Esophagus squamous epithelium (tissue), 5 donors: ENCODE data around the gene NKAIN4. TPM values are rescaled to one million over a fixed set of nuclear protein-coding genes. Genes with fewer than 3 reads are reported as not detected.
A peak's percentile ranks its signal among the peaks of the same experiment; 100 is the strongest.

ENCODE experiments used
- DNase-seq: peaks from one replicate; lab custom pipeline; 2025; lab: John Stamatoyannopoulos, UW
- H3K27ac ChIP-seq, 4 donors: fragments of 200-600 bp; sonication (generic); one replicate each; pipeline ENCODE4 v1.5.1; 2016 to 2019; ENCODE audit warnings: mild to moderate bottlenecking in 1 of 4
- H3K27me3 ChIP-seq, 4 donors: fragments of 200-600 bp; sonication (generic); 1 replicate in 3 of 4; 2 replicates in 1 of 4; pipeline versions ENCODE4 v1.5.1 to v1.6.0; 2017 to 2021; ENCODE audit warnings: antibody characterized with exemption in 1 of 4
- H3K36me3 ChIP-seq, 3 donors: fragments of 200-600 bp; sonication (generic); one replicate each; pipeline ENCODE4 v1.5.1; 2016 to 2019
- H3K4me1 ChIP-seq, 3 donors: fragments of 200-600 bp; sonication (generic); one replicate each; pipeline ENCODE4 v1.5.1; 2017 to 2019
- H3K4me3 ChIP-seq, 4 donors: fragments of 200-600 bp; sonication (generic); 1 replicate in 3 of 4; 2 replicates in 1 of 4; pipeline ENCODE4 v1.5.1; 2016 to 2019; ENCODE audit warnings: mild to moderate bottlenecking in 2 of 4, moderate library complexity in 1 of 4
- H3K9me3 ChIP-seq, 3 donors: fragments of 200-600 bp; sonication (generic); one replicate each; pipeline ENCODE4 v1.5.1; 2016 to 2019
- CTCF ChIP-seq, 6 experiments: fragments of 450-650 bp in 4 of 6; fragments of 200-600 bp in 2 of 6; sonication (generic) in 2 of 6; IDR thresholded peaks; one replicate each; pipeline ENCODE4 v1.5.1; 2016 to 2019; ENCODE audit warnings: antibody characterized with exemption in 6 of 6, mild to moderate bottlenecking in 4 of 6, moderate library complexity in 4 of 6
- POLR2A ChIP-seq, 4 donors: fragments of 450-650 bp; IDR thresholded peaks; one replicate each; pipeline ENCODE4 v1.6.1; 2017; ENCODE audit warnings: antibody characterized with exemption in 4 of 4, mild to moderate bottlenecking in 4 of 4, moderate library complexity in 3 of 4
- WGBS, 2 donors: methylation state at CpG; one replicate each; pipeline ENCODE4 v1.1.5; 2018; 5-methylcytosine and 5-hydroxymethylcytosine counted together
- intact Hi-C: fragments of 100-400 bp; cut with DNase I; formaldehyde crosslinking; loops from one replicate; pipeline ENCODE4 v1.15.0; 2022
- total RNA-seq, 4 donors: library from RNA; depleted of rRNA; stranded (reverse); fragments of >200 nt; gene quantifications; one replicate each; pipeline ENCODE4 v1.1.0, GENCODE V29; 2016
- donor health status: DM: yes; HTN: yes; CAD: no.

Gene NKAIN4
- total RNA-seq, 4 donors from 2014 or later: not detected

GRCh38 chr20:63272105-63273058 is 18.1 kb upstream of the NKAIN4 start, which contains the start of gene ARFGAP1:
ARFGAP1 (plus strand) TSS chr20:63272813; CDS start chr20:63275581, 2,768 bp downstream.
- H3K4me3 ChIP-seq: peak within 1 kb of the TSS; percentile 79 to 100 (median 90)
- peak within 1 kb of the TSS; percentile 74 to 92 (median 82) for H3K27ac ChIP-seq
- H3K27me3 ChIP-seq: peaks cover 0 to 6% (median 0%) of the 10 kb centered on the region in 4 donors
- DNase-seq: peak; percentile 30
- H3K4me1 ChIP-seq: peaks cover 18 to 40% (median 24%) of the 10 kb centered on the region in 3 donors
- TF ChIP-seq CTCF (IDR thresholded peaks at IDR 0.05) (no peak), POLR2A (IDR thresholded peaks at IDR 0.05) (peak in 3 of 4 donors; percentile 45 to 66 (median 64))
- H3K36me3 ChIP-seq: peaks cover 0 to 21% (median 13%) of the 10 kb centered on the region in 3 donors
- H3K9me3 ChIP-seq: no peaks in the 10 kb centered on the region
- WGBS, 2 donors: 1 to 2% methylated on average over 9 to 36 of the region's 97 CpGs
- intact Hi-C loops: no loop called here

- peaks cover 0 to 20% (median 0%) of the 10 kb centered on the region in 4 donors for H3K27me3 ChIP-seq
- no peaks in the 10 kb centered on the region for H3K9me3 ChIP-seq
- TF ChIP-seq CTCF (IDR thresholded peaks at IDR 0.05) (no peak), POLR2A (IDR thresholded peaks at IDR 0.05) (no peak)
- peaks cover 0 to 5% (median under 1%) of the 10 kb centered on the region in 3 donors for H3K36me3 ChIP-seq
- intact Hi-C loops: no loop called here
- DNase-seq: no peak
- WGBS, 2 donors: 83 to 90% methylated on average over 8 to 9 of the region's 9 CpGs
- no peak overlapping the region for H3K27ac ChIP-seq
- no peak overlapping the region for H3K4me3 ChIP-seq
- peaks cover 18 to 40% (median 24%) of the 10 kb centered on the region in 3 donors for H3K4me1 ChIP-seq
Measured at GRCh38 chr20:63270606-63271325, 16.5 kb upstream of the NKAIN4 start.

GRCh38 chr20:63269724-63270123 is 15.5 kb upstream of the NKAIN4 start:
- H3K27ac ChIP-seq: no peak overlapping the region
- peaks cover 18 to 34% (median 22%) of the 10 kb centered on the region in 3 donors for H3K4me1 ChIP-seq
- no peaks in the 10 kb centered on the region for H3K36me3 ChIP-seq
- H3K9me3 ChIP-seq: no peaks in the 10 kb centered on the region
- no peak overlapping the region for H3K4me3 ChIP-seq
- intact Hi-C loops: no loop called here
- no peak for DNase-seq
- TF ChIP-seq POLR2A (IDR thresholded peaks at IDR 0.05) (no peak), CTCF (IDR thresholded peaks at IDR 0.05) (no peak)
- 78 to 89% methylated on average over 9 of the region's 9 CpGs for WGBS, 2 donors
- H3K27me3 ChIP-seq: peaks cover 0 to 30% (median 0%) of the 10 kb centered on the region in 4 donors

GRCh38 chr20:63268671-63269439 is 14.6 kb upstream of the NKAIN4 start:
- no peak overlapping the region for H3K4me3 ChIP-seq
- WGBS, 2 donors: 14 to 50% methylated on average over 5 to 12 of the region's 18 CpGs
- H3K27me3 ChIP-seq: peaks cover 0 to 39% (median 0%) of the 10 kb centered on the region in 4 donors
- no peaks in the 10 kb centered on the region for H3K9me3 ChIP-seq
- peaks cover 9 to 25% (median 13%) of the 10 kb centered on the region in 3 donors for H3K4me1 ChIP-seq
- intact Hi-C loops: no loop called here
- DNase-seq: no peak
- H3K36me3 ChIP-seq: no peaks in the 10 kb centered on the region
- TF ChIP-seq POLR2A (IDR thresholded peaks at IDR 0.05): no peak
- TF ChIP-seq CTCF (IDR thresholded peaks at IDR 0.05): no peak
- no peak overlapping the region for H3K27ac ChIP-seq
